Measurements from ENCODE around the gene CAMSAP2.
"Not testable (repeated sequence)": the region's sequence is repeated elsewhere in the genome, so short reads cannot be mapped to it uniquely, and the experiment has no call there.

The CAMSAP2 gene

GRCh38 chr1:200787896-200788387 is 49.2 kb downstream of the CAMSAP2 start:
- ATAC-seq, result no peak
- Mint-ChIP-seq H3K9me3 (no peaks in the 10 kb centered on the region), H3K27me3 (no peaks in the 10 kb centered on the region), H3K4me3 (no peak overlapping the region), H3K27ac (no peak overlapping the region), H3K4me1 (no peaks in the 10 kb centered on the region)
- no peak for DNase-seq

DNA sequence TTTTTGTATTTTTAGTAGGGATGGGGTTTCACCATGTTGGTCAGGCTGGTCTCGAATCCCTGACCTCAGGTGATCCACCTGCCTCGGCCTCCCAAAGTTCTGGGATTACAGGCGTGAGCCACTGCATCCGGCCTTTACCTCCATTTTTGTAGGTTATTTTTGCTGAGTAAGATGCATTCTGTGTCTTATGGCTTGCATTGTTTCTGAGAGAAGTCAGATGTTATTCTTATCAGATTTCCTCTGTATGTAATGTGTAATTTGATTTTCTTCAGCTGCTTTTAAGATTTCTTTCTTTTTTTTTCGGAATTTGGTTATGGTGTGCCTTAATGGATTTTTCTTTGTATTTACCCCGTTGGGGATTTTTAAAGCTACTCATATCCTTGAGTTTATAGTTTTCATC is 52.3 kb downstream of the CAMSAP2 start:
- not testable (repeated sequence) for H3K4me1 Mint-ChIP-seq, H3K9me3 Mint-ChIP-seq, DNase-seq, H3K4me3 Mint-ChIP-seq, H3K27me3 Mint-ChIP-seq, H3K27ac Mint-ChIP-seq, ATAC-seq

- H3K9me3 Mint-ChIP-seq, result no peaks in the 10 kb centered on the region
- no peaks in the 10 kb centered on the region for H3K27me3 Mint-ChIP-seq
- H3K4me1 Mint-ChIP-seq, result no peaks in the 10 kb centered on the region
- ATAC-seq, result no peak
- H3K4me3 Mint-ChIP-seq, result no peak overlapping the region
- H3K27ac Mint-ChIP-seq, result no peak overlapping the region
- no peak for DNase-seq
Observed at GRCh38 chr1:200793677-200794076, 55.0 kb downstream of the CAMSAP2 start.

- no peaks in the 10 kb centered on the region for H3K4me1 Mint-ChIP-seq
- no peaks in the 10 kb centered on the region for H3K27me3 Mint-ChIP-seq
- no peak overlapping the region for H3K27ac Mint-ChIP-seq
- ATAC-seq (no peak), DNase-seq (no peak)
- H3K4me3 Mint-ChIP-seq, result no peak overlapping the region
- H3K9me3 Mint-ChIP-seq, result no peaks in the 10 kb centered on the region
Observed at GRCh38 chr1:200794506-200795065, 55.9 kb downstream of the CAMSAP2 start.

- Mint-ChIP-seq H3K4me1 (no peaks in the 10 kb centered on the region), H3K27me3 (no peaks in the 10 kb centered on the region), H3K9me3 (no peaks in the 10 kb centered on the region), H3K4me3 (no peak overlapping the region), H3K27ac (no peak overlapping the region)
- no peak for DNase-seq
- ATAC-seq, result no peak
Observed at GRCh38 chr1:200795156-200795555, 56.5 kb downstream of the CAMSAP2 start.

DNA sequence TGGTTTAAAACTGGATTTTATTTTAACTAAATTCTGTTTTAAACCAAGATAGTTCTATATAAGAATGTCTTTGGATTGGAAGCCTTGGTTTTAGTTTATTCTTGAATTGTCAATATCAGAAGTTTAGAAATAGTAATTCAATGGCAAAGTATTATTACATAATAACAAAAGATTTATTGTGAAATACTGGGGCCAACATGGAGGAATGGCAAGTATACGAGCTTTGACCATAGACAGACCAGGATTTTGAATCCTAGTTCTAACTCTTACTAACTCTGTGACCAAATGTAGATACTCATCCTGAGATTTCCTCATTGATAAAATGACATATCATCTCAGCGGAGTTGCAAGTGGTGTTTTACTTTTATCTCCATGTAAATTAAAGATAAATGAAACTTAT is 63.3 kb downstream of the CAMSAP2 start:
- Mint-ChIP-seq H3K4me1 (no peaks in the 10 kb centered on the region), H3K9me3 (no peaks in the 10 kb centered on the region), H3K27me3 (no peaks in the 10 kb centered on the region), H3K4me3 (no peak overlapping the region), H3K27ac (no peak overlapping the region)
- ATAC-seq (no peak), DNase-seq (no peak)

- DNase-seq (peak; percentile 57 to 68), ATAC-seq (peak; percentile 76)
- no peak overlapping the region for H3K27ac Mint-ChIP-seq
- H3K9me3 Mint-ChIP-seq, result no peaks in the 10 kb centered on the region
- H3K4me3 Mint-ChIP-seq, result no peak overlapping the region
- no peaks in the 10 kb centered on the region for H3K27me3 Mint-ChIP-seq
- no peaks in the 10 kb centered on the region for H3K4me1 Mint-ChIP-seq
Observed at GRCh38 chr1:200802865-200803512, 64.3 kb downstream of the CAMSAP2 start.

- DNase-seq (no peak), ATAC-seq (no peak)
- no peaks in the 10 kb centered on the region for H3K9me3 Mint-ChIP-seq
- H3K4me1 Mint-ChIP-seq, result no peaks in the 10 kb centered on the region
- H3K4me3 Mint-ChIP-seq, result no peak overlapping the region
- peak overlapping the region in 1 of 2 donors; percentile 81 for H3K27ac Mint-ChIP-seq
- H3K27me3 Mint-ChIP-seq, result no peaks in the 10 kb centered on the region
Observed at GRCh38 chr1:200805719-200806118, 67.0 kb downstream of the CAMSAP2 start.

DNA sequence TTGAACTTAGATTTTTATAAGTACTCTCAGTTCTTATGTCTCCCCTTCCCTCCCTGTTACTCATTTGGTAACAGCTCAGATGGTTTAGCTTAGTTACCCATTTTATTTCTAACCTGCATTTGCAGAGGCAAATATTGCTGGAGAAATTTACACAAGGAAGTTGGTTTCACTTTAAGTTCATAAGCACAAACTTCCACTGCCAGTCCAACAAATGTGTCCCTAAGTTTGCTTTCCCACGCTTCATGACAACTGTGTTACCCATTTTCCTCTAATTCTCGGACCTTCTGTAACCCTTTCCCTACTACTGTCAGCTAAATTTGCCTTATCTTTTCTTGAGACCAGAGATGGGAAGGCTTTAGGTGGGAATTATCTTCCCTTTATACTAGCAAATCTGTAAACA is 70.2 kb downstream of the CAMSAP2 start:
- Mint-ChIP-seq H3K4me1 (no peaks in the 10 kb centered on the region), H3K27me3 (no peaks in the 10 kb centered on the region), H3K9me3 (no peaks in the 10 kb centered on the region), H3K27ac (no peak overlapping the region), H3K4me3 (no peak overlapping the region)
- ATAC-seq (no peak), DNase-seq (no peak)

- H3K4me1 Mint-ChIP-seq, result no peaks in the 10 kb centered on the region
- ATAC-seq (no peak), DNase-seq (no peak)
- H3K27ac Mint-ChIP-seq, result no peak overlapping the region
- no peaks in the 10 kb centered on the region for H3K27me3 Mint-ChIP-seq
- H3K9me3 Mint-ChIP-seq, result no peaks in the 10 kb centered on the region
- H3K4me3 Mint-ChIP-seq, result no peak overlapping the region
Observed at GRCh38 chr1:200811704-200812103, 73.0 kb downstream of the CAMSAP2 start.

GRCh38 chr1:200816624-200817224 is 78.0 kb downstream of the CAMSAP2 start:
- H3K4me1 Mint-ChIP-seq, DNase-seq, H3K27me3 Mint-ChIP-seq, H3K4me3 Mint-ChIP-seq, ATAC-seq, H3K9me3 Mint-ChIP-seq, H3K27ac Mint-ChIP-seq: not testable (repeated sequence)

DNA sequence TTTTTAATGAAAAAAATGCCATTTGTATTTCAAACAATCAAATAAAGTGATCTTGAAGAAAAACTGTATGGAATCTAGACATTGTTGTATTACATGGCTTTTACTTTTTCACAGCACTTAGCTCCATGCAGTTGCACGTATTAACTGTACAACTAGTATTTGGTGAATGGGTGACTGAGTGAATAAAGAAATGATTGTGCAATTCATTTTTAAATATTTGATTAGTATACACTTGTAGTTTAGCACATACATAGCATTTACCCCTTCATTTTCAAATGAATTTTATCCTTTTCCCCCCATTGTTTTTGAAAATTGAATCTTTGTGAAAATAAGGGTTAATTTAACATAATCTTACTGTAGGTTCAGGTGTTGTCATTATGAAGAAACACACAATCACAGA is 79.6 kb downstream of the CAMSAP2 start:
- no peak for DNase-seq
- H3K27ac Mint-ChIP-seq, result no peak overlapping the region
- no peaks in the 10 kb centered on the region for H3K9me3 Mint-ChIP-seq
- H3K27me3 Mint-ChIP-seq, result no peaks in the 10 kb centered on the region
- no peaks in the 10 kb centered on the region for H3K4me1 Mint-ChIP-seq
- ATAC-seq, result no peak
- no peak overlapping the region for H3K4me3 Mint-ChIP-seq

DNA sequence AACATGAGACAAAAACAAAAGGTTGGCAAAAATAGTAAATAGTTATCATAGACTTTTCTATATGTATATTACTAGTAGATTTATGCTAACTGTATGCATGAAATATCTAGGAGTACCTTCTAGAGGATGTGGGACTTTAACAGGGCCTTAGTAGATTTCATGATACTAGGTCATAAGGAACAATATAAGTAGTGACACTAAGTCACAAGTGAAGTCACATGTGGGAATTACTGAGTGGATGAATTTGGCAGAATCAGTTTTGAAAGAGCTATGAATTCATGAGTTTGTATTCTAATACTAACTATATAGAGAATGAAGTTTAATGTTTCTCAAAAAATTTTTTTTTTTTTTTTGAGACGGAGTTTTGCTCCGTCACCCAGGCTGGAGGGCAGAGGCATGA is 81.0 kb downstream of the CAMSAP2 start:
- Mint-ChIP-seq H3K4me1 (no peaks in the 10 kb centered on the region), H3K27ac (no peak overlapping the region), H3K9me3 (no peaks in the 10 kb centered on the region), H3K27me3 (no peaks in the 10 kb centered on the region), H3K4me3 (no peak overlapping the region)
- ATAC-seq (no peak), DNase-seq (no peak)

- Mint-ChIP-seq H3K9me3 (peaks cover 0 to under 1% of the 10 kb centered on the region in 2 donors), H3K27ac (no peak overlapping the region), H3K4me1 (no peaks in the 10 kb centered on the region), H3K27me3 (no peaks in the 10 kb centered on the region), H3K4me3 (no peak overlapping the region)
- DNase-seq, result no peak
- no peak for ATAC-seq
Observed at GRCh38 chr1:200831091-200831490, 92.4 kb downstream of the CAMSAP2 start.

GRCh38 chr1:200834383-200834782 is 95.7 kb downstream of the CAMSAP2 start:
- H3K27me3 Mint-ChIP-seq, result no peaks in the 10 kb centered on the region
- H3K4me1 Mint-ChIP-seq, result no peaks in the 10 kb centered on the region
- DNase-seq (no peak), ATAC-seq (no peak)
- H3K9me3 Mint-ChIP-seq, result peaks cover 0 to 5% of the 10 kb centered on the region in 2 donors
- no peak overlapping the region for H3K4me3 Mint-ChIP-seq
- H3K27ac Mint-ChIP-seq, result no peak overlapping the region

DNA sequence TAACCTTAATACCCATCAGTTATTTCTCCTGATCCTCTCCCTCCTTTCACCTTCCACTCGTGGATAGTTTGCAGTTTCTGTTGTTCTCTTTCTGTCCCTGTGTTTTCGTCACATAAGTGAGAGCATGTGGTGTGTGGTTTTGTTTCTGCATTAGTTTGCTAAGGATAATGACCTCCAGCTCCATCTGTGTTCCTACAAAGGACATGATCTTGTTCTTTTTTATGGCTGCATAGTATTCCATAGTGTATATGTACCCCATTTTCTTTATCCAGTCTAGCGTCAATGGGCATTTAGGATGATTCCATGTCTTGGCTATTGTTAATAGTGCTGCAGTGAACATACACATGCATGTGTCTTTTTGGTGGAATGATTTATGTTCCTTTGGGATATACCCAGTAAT is 97.5 kb downstream of the CAMSAP2 start:
- ATAC-seq, result no peak

More for the DNA sequence above, 97.5 kb downstream of the CAMSAP2 start:
- Mint-ChIP-seq H3K9me3 (peaks cover 0 to 5% of the 10 kb centered on the region in 2 donors), H3K4me3 (no peak overlapping the region), H3K27ac (no peak overlapping the region), H3K27me3 (no peaks in the 10 kb centered on the region), H3K4me1 (no peaks in the 10 kb centered on the region)
- no peak for DNase-seq
